Hepatocyte (in vitro differentiated cells): ENCODE measurements around the gene ART4. TPM values are rescaled to one million over a fixed set of nuclear protein-coding genes. Genes with fewer than 3 reads are reported as not detected.

ENCODE experiments used
- DNase-seq: peaks from one replicate; pipeline ENCODE4 v3.0.0-alpha.2; 2016; ENCODE audit warnings: low spot score
- H2AFZ ChIP-seq: fragments of 200-600 bp; sonication (generic); 2 replicates; pipeline ENCODE4 v1.6.0; 2016; ENCODE audit warnings: antibody characterized with exemption, mild to moderate bottlenecking
- H3K27ac ChIP-seq: fragments of 200-600 bp; sonication (generic); 2 replicates; pipeline ENCODE4 v1.5.1; 2016; ENCODE audit warnings: mild to moderate bottlenecking
- H3K27me3 ChIP-seq: fragments of 200-600 bp; sonication (generic); 2 replicates; pipeline ENCODE4 v1.6.1; 2016
- H3K36me3 ChIP-seq: fragments of 200-600 bp; sonication (generic); replicated peaks from 2 replicates; pipeline ENCODE4 v1.5.1; 2016; ENCODE audit warnings: low read depth; ENCODE audit not compliant: insufficient read depth
- H3K4me1 ChIP-seq: fragments of 200-600 bp; sonication (generic); 2 replicates; pipeline ENCODE4 v1.5.1; 2016; ENCODE audit warnings: mild to moderate bottlenecking, moderate library complexity; ENCODE audit not compliant: insufficient read depth
- H3K4me2 ChIP-seq: fragments of 200-600 bp; sonication (generic); 2 replicates; pipeline ENCODE4 v1.6.0; 2016
- H3K4me3 ChIP-seq: fragments of 200-600 bp; sonication (generic); 2 replicates; pipeline ENCODE4 v1.5.1; 2016; ENCODE audit warnings: mild to moderate bottlenecking
- H3K79me2 ChIP-seq: fragments of 200-600 bp; sonication (generic); 2 replicates; pipeline ENCODE4 v1.6.0; 2017; ENCODE audit warnings: mild to moderate bottlenecking
- H3K9me2 ChIP-seq: fragments of 200-600 bp; sonication (generic); replicated peaks from 2 replicates; pipeline ENCODE4 v1.6.0; 2017; ENCODE audit warnings: mild to moderate bottlenecking; ENCODE audit not compliant: insufficient read depth
- H3K9me3 ChIP-seq: fragments of 200-600 bp; sonication (generic); 2 replicates; pipeline ENCODE4 v1.5.1; 2016; ENCODE audit warnings: low read depth, mild to moderate bottlenecking
- H4K20me1 ChIP-seq: fragments of 200-600 bp; sonication (generic); 2 replicates; pipeline ENCODE4 v1.6.0; 2016; ENCODE audit warnings: mild to moderate bottlenecking; ENCODE audit not compliant: insufficient read depth, poor library complexity, severe bottlenecking
- EZH2 ChIP-seq: fragments of 200-600 bp; sonication (generic); IDR thresholded peaks from 2 replicates; pipeline ENCODE4 v1.6.1; 2016; ENCODE audit warnings: antibody characterized with exemption, mild to moderate bottlenecking, borderline replicate concordance
- EZH2phosphoT487 ChIP-seq: fragments of 200-600 bp; sonication (generic); IDR thresholded peaks from one replicate; pipeline ENCODE4 v1.6.1; 2018; ENCODE audit warnings: antibody characterized with exemption, mild to moderate bottlenecking, low read depth, moderate library complexity; ENCODE audit not compliant: unreplicated experiment, severe bottlenecking
- WGBS: methylation state at CpG from one replicate; pipeline ENCODE4 v1.1.6; 2016; ENCODE audit warnings: low lambda C conversion rate; ENCODE audit errors: missing lambda C conversion rate; 5-methylcytosine and 5-hydroxymethylcytosine counted together
- polyA plus RNA-seq: library from polyadenylated mRNA; unstranded; fragments of >200 nt; fragmentation: Nextera tagmentation; extraction: Ambion mirVana; gene quantifications from 2 replicates; pipeline ENCODE4 v1.2.1, GENCODE V29; 2016
- total RNA-seq: library from RNA; depleted of rRNA; stranded (reverse); fragments of >200 nt; gene quantifications from 2 replicates; pipeline ENCODE4 v1.2.3, GENCODE V29; 2014
- TF ChIP-seq, protein P1 (sequence below): fragments of 200-600 bp; sonication (generic); IDR thresholded peaks from 2 replicates; pipeline ENCODE4 v1.5.1; 2016; ENCODE audit warnings: antibody characterized with exemption, mild to moderate bottlenecking; ENCODE audit not compliant: poor library complexity

The ART4 gene
- total and polyA plus RNA-seq, 2 experiments from 2014 or later: 4.9 to 7.3 TPM

DNA sequence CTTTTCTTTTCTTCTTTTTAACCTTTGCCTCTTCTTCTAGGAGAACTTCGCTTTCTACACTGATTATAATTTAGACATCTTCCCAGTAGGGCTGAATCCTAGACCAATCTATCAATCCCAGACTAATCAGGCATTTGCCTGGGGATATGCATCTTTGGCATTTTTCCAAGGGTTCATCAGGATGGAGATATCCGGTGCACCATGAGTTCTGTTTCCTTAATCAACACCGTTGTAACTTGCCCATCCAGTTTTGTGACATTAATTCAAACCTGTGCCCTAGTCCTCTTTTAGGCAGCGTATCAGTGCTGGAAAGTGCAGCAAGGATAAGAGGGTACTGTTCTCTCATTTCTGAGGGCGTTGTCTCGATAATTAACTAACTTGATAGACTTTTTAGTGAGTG is 42.9 kb upstream of the ART4 start:
- no peaks in the 10 kb centered on the region for H3K4me1 ChIP-seq
- H3K4me2 ChIP-seq: peak overlapping the region; percentile 64
- TF ChIP-seq, protein P1, sequence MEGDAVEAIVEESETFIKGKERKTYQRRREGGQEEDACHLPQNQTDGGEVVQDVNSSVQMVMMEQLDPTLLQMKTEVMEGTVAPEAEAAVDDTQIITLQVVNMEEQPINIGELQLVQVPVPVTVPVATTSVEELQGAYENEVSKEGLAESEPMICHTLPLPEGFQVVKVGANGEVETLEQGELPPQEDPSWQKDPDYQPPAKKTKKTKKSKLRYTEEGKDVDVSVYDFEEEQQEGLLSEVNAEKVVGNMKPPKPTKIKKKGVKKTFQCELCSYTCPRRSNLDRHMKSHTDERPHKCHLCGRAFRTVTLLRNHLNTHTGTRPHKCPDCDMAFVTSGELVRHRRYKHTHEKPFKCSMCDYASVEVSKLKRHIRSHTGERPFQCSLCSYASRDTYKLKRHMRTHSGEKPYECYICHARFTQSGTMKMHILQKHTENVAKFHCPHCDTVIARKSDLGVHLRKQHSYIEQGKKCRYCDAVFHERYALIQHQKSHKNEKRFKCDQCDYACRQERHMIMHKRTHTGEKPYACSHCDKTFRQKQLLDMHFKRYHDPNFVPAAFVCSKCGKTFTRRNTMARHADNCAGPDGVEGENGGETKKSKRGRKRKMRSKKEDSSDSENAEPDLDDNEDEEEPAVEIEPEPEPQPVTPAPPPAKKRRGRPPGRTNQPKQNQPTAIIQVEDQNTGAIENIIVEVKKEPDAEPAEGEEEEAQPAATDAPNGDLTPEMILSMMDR: no peak
- no peak for TF ChIP-seq EZH2phosphoT487
- no peak for TF ChIP-seq EZH2
- no peaks in the 10 kb centered on the region for H4K20me1 ChIP-seq
- DNase-seq: no peak
- H3K9me2 ChIP-seq: no peaks in the 10 kb centered on the region
- no peaks in the 10 kb centered on the region for H3K36me3 ChIP-seq
- H3K9me3 ChIP-seq: no peaks in the 10 kb centered on the region
- no peak overlapping the region for H3K4me3 ChIP-seq
- H3K27ac ChIP-seq: peak overlapping the region; percentile 72
- H3K27me3 ChIP-seq: no peaks in the 10 kb centered on the region
- no peaks in the 10 kb centered on the region for H3K79me2 ChIP-seq
- H2AFZ ChIP-seq: no peak overlapping the region
- WGBS: 81% methylated on average over 6 of the region's 6 CpGs

DNA sequence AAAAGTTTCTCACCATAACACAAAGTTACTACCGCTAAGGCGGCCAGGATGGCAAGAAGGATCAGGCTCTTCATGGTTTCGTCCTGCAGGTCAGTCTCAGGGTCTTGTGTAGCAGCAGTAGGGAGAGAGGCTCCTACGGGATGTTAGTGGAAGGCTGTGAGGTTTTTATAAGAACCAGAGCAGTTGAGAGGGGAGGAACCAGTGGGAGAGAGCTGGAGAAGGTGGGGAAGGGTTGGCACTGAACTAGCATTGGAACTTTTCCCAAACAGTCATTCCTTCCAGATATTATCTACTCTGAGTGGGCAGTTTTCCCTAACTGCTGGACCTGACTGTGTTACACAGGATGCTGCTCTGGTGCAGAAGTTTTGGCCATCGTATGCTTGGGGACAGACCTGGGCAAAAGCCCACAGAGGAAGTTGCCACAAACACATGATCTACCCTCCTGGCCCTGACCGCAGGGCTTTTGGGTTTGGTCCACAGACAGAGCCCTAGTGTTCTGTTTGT is 42.4 kb upstream of the ART4 start, which contains the start of gene MGP:
MGP (minus strand) TSS at position 137 of the 504 bp plus-strand sequence; CDS start at position 74, 63 bp downstream.
- Histone ChIP-seq H3K4me1 (no peaks in the 10 kb centered on the region), H3K9me3 (no peaks in the 10 kb centered on the region), H3K36me3 (no peaks in the 10 kb centered on the region), H3K27ac (peak within 1 kb of the TSS; percentile 72), H3K27me3 (no peaks in the 10 kb centered on the region), H3K9me2 (no peaks in the 10 kb centered on the region), H3K4me3 (peak within 1 kb of the TSS; percentile 8), H3K79me2 (no peaks in the 10 kb centered on the region), H3K4me2 (peak within 1 kb of the TSS; percentile 64), H4K20me1 (no peaks in the 10 kb centered on the region), H2AFZ (no peak within 1 kb of the TSS)
- TF ChIP-seq EZH2phosphoT487: no peak
- TF ChIP-seq, protein P1: no peak
- no peak for TF ChIP-seq EZH2
- peak; percentile 37 for DNase-seq
- WGBS: 81% methylated on average over 6 of the region's 6 CpGs

DNA sequence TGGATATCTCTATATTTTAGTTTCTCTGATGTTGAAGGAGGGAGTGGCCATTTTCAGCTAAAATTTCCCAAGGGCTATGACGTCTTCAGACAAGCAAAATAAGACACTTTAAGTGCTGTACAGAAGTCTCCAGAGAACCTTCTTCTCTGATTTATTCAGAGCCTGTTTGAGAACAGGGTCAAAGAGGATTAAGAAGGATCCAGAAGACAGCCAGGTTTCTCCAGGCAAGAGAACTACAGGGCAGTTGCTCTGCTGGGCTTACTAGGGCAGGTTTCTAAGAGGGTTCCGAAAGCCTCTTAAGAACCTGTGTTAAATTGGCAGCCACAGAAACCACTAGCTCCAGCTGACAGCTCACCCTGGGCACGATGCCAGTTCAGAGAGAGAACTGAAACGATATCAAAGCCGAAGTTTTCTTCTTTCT is 41.1 kb upstream of the ART4 start:
- WGBS: 58% methylated on average over 5 of the region's 5 CpGs
- Histone ChIP-seq H3K79me2 (no peaks in the 10 kb centered on the region), H3K4me3 (peak overlapping the region; percentile 8), H3K27ac (peak overlapping the region; percentile 72), H3K4me1 (no peaks in the 10 kb centered on the region), H3K9me3 (no peaks in the 10 kb centered on the region), H3K4me2 (peak overlapping the region; percentile 64), H3K9me2 (no peaks in the 10 kb centered on the region), H3K27me3 (no peaks in the 10 kb centered on the region), H3K36me3 (no peaks in the 10 kb centered on the region), H4K20me1 (no peaks in the 10 kb centered on the region), H2AFZ (no peak overlapping the region)
- TF ChIP-seq EZH2 (no peak), EZH2phosphoT487 (no peak)
- TF ChIP-seq, protein P1: no peak
- DNase-seq: peak; percentile 62
